ENCODE results near the gene PNMA6A.

DNA sequence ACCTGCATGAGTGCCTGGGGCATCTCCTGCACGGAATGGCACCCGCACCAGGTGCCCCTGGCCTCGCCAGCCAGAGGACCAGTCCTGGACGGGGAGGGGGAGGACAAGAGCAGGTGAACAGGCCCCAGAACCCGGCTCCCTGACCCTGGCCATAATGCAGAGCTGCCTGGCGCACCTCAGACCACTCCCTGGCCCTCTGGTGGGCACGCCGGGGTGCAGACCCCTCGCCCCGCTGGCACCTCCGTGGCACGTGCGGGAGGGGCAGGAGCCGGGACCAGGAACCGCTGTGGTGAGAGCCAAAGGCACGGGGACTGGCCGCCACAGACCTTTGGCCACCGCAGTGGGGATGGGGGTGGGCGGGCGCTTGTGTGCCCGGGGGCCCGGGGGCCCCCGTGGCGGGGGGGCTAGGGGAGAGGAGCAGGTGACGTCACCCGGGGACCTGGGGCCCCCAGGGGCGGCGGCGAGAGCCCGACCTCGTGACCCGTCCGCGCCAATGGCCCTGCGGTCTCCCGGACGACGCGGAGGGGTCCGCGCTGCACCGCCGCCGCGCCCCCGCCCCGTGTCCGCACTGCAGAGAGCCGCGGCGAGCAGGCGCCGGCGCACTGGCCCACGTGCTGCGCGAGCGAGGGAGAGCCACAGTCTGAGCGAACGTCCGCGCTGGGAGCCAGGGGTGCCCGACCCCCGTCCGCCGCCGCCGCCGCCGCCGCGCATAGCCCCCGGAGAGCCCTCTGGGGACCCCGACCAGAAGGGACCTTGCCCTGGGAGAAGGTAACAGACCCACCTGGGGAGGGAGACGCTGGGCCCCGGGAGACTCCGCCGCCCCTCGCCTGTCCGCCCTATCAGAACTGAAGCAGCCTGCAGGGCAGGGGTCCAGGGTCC, 16.1 kb upstream of the PNMA6A start, which contains the start of gene PNMA3:
- TF ChIP-seq, protein P1, sequence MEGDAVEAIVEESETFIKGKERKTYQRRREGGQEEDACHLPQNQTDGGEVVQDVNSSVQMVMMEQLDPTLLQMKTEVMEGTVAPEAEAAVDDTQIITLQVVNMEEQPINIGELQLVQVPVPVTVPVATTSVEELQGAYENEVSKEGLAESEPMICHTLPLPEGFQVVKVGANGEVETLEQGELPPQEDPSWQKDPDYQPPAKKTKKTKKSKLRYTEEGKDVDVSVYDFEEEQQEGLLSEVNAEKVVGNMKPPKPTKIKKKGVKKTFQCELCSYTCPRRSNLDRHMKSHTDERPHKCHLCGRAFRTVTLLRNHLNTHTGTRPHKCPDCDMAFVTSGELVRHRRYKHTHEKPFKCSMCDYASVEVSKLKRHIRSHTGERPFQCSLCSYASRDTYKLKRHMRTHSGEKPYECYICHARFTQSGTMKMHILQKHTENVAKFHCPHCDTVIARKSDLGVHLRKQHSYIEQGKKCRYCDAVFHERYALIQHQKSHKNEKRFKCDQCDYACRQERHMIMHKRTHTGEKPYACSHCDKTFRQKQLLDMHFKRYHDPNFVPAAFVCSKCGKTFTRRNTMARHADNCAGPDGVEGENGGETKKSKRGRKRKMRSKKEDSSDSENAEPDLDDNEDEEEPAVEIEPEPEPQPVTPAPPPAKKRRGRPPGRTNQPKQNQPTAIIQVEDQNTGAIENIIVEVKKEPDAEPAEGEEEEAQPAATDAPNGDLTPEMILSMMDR (IDR thresholded peaks at IDR 0.05): no peak
- TF ChIP-seq POLR2A (IDR thresholded peaks at IDR 0.05) (no peak), POLR2AphosphoS5 (IDR thresholded peaks at IDR 0.05) (no peak), EP300 (IDR thresholded peaks at IDR 0.05) (no peak)

Measured in sigmoid colon (tissue), 4 donors.